Measurements from ENCODE around the gene RBKS.

The RBKS gene

GRCh38 chr2:27832396-27832795 lies 57.8 kb downstream of the RBKS start:
- DNase-seq (ENCODE audit: low spot score) (no peak), FAIRE-seq (no peak)

- FAIRE-seq (no peak), DNase-seq (ENCODE audit: low spot score) (no peak)
Measured at GRCh38 chr2:27831279-27832050, 58.7 kb downstream of the RBKS start.

- FAIRE-seq (no peak), DNase-seq (ENCODE audit: low spot score) (no peak)
Measured at GRCh38 chr2:27830656-27831055, 59.5 kb downstream of the RBKS start.

DNA sequence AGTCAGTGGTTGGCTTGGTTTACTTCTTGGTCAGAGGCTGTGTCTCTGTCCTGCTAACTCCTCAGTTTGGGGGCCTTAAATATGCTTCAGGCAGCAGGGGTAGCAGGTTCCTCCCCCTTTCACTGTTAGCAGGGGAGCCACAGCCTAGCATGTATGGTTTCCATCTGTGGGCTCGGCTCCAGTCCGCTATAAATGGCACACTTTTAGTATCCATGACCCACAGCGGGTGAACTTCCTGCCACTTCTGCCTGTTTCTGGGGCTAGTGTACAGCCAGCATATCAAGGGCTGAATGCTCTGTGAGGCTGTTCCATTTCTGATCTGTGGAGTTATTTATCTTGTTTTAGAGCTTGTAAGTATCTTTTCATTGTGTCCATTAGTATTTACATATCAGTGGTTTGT lies 60.4 kb downstream of the RBKS start:
- no peak for FAIRE-seq
- no peak for DNase-seq (ENCODE audit: low spot score)

DNA sequence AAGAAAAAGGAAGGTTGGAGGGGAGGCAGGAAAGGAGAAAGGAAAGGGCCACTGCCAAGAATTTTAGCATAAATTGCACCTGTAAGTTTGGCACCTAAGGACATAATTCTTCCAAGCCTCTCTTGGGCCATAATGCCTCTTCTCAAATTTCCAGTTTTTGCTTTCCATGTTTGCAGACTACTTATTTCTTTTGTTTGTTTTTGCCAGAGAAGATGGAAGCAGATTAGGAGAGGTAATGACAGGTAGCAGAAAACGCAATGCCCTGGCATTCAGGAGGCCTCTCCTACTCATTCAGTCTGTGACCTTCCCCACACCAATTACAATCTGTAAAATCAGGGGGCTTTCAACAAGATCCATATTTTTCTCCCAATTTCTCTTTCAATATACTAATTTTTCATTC lies 61.9 kb downstream of the RBKS start:
- no peak for DNase-seq (ENCODE audit: low spot score)
- FAIRE-seq = no peak

- DNase-seq (ENCODE audit: low spot score) (no peak), FAIRE-seq (no peak)
Measured at GRCh38 chr2:27824401-27824800, 65.8 kb downstream of the RBKS start.

- DNase-seq (ENCODE audit: low spot score) = no peak
- no peak for FAIRE-seq
Measured at GRCh38 chr2:27823569-27823968, 66.6 kb downstream of the RBKS start.

DNA sequence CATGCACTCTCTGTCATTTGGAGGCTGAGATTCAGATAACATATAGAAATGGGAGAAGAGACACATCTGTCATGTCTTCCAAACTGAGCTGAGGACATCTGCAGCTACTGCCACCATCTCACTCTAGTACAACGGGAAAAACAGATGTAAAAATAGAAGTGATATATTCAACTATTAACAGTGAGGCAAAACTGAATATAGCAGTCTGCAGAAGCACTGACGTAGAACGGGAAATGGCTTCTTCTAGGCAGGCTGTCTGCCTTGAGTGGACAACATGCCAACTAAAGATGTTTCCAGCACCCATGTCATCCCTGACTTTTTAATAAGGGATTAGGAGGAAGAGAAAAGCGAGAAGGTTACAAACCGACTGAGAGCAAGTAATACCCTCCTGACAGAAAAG lies 67.1 kb downstream of the RBKS start:
- DNase-seq (ENCODE audit: low spot score) = no peak
- FAIRE-seq = no peak

GRCh38 chr2:27822049-27822448 lies 68.1 kb downstream of the RBKS start:
- DNase-seq (ENCODE audit: low spot score) (no peak), FAIRE-seq (no peak)

DNA sequence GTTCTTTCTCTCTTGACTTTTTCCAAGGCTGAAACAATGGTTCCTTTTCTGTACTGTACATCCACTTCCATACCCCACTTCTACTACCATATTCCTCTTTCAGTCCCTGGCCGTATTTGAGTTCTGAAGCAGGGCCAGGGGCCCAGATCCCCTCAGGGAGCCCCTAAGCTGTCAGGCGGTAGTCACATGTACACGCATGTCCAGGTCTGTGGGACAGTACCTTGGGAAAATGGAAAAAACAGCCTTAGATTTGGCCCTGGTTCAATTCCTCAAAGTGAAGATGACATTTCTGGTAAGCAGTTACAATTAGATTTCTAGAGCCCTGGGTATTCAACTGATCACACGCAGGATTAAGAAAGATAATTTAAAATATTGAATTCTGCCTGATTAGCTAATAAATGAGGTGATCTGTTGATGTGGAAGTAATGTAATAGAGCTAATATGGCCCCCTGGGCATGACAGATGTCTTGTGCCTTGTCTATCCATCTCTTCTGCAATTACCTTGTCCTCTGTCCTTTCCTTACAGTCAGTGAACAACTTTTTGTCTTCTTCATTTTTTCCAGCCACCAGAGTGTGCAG lies 74.2 kb downstream of the RBKS start:
- DNase-seq (ENCODE audit: low spot score) (no peak), FAIRE-seq (no peak)

- FAIRE-seq = peak; percentile 58
Measured at GRCh38 chr2:27814758-27815157, 75.4 kb downstream of the RBKS start.

DNA sequence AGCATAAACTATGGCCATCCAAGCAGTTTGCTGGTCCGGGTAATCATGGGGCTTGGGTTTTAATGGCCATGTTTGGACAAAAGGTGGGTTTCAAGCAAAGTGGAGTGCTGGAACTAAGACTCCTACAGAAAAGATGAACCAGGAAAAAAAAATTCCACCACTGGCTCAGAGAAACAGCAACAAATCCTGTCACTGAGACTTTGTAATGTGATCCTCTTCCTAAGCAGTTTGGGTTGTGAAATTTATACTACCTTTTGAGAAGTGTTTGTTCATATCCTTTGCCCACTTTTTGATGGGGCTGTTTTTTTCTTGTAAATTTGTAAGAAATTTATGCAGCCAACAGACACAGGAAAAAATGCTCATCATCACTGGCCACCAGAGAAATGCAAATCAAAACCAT lies 78.4 kb downstream of the RBKS start:
- DNase-seq (ENCODE audit: low spot score) (no peak), FAIRE-seq (no peak)

More at GRCh38 chr2:27814758-27815157, 75.4 kb downstream of the RBKS start:
- DNase-seq (ENCODE audit: low spot score) = no peak

- FAIRE-seq (no peak), DNase-seq (ENCODE audit: low spot score) (no peak)
Measured at GRCh38 chr2:27810455-27810854, 79.7 kb downstream of the RBKS start.

DNA sequence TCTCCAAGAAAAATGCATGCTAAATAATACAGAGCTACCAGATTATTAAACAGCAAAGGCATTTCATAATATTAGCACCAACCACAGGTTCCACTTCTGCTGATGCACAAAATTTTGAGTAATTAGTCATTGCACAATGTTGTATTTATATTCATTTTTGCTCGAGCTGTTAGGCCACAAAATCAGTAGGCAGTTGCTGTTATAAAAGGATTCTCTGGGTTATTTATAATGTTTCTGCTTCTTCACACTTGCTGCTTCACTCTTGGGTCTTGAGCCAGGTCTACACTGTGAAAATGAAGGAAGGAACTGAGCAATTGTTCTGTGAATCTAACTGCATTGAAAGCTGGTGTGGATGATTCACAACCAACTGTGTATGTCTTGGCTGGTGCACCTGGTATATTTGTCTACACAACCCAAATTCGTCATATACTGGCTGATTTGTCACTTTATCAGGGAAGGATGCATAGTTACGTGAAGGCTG lies 80.4 kb downstream of the RBKS start:
- FAIRE-seq (peak; percentile 91), DNase-seq (ENCODE audit: low spot score) (peak; percentile 72)

DNA sequence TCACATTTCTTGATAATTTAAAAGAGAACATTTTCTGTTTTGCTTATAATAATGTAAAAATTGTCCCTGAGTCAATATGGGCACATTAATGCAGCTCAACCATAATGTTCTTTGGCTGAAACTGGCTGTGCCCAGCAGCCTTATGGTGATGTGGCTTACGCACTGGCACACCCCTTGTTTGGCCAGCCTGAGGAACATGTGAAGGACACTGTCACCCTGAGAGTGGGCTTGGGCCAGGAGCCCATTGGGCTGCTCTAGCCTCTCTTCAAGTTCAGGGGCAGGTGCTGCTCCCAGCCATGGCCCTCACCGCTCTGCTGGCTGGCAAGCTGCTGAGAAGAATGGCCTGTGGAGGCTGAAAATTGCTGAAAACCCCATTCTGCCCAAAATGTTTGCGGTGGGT lies 81.2 kb downstream of the RBKS start:
- FAIRE-seq = no peak
- DNase-seq (ENCODE audit: low spot score) = no peak

GRCh38 chr2:27808418-27808817 lies 81.8 kb downstream of the RBKS start:
- FAIRE-seq (no peak), DNase-seq (ENCODE audit: low spot score) (no peak)

DNA sequence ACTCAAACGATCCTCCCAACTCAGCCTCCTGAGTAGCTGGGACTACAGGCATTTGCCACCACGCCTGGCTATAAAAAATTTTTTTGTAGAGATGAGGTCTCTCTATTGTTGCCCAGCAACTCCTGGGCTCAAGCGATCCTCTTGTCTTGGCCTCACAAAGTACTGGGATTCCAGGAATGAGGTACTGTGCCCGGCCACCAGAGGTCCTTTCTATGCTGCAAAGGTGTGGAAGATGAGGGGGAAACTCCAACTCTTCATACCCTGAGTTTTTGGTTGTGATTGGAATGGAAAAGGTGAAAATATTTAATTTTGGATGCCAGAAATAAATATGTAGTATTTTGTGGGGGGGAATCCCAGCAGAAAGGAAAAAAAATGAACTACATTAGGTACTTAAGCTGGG lies 82.7 kb downstream of the RBKS start:
- FAIRE-seq = no peak
- peak; percentile 45 for DNase-seq (ENCODE audit: low spot score)

DNA sequence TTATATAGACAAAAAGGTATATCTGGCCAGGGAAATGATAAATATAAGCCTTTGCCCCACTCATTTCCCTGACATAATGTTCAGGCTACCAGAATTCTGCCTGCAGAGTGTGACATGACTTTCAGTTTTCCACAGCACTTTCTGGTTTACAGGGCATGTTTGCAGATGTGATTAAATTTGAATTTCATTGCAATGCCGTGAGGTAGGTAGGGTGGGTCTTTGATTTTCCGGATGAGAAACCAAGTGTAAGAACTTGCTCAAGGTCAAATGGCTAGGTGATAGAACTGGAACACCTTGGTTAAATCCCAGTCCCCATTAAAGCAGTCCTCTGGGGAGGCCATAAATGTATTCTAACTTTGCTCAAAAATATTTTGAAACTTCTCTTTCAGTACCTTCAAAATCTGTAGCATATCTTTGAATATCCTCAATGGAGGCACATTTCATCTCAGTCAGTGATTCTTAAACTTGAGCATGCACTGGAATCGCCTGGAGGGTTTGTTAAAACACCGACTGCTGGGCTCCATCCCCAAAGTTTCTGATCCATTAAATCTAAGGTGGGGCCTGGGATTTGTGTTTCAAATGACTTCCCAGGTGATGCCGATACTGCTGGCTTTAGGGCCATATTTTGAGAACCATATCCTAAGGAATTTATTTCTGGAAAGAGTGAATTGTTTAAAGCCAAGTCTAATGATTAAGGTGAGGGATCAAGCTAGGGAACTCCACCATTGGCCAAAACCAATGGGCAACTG lies 83.7 kb downstream of the RBKS start:
- FAIRE-seq = no peak

DNA sequence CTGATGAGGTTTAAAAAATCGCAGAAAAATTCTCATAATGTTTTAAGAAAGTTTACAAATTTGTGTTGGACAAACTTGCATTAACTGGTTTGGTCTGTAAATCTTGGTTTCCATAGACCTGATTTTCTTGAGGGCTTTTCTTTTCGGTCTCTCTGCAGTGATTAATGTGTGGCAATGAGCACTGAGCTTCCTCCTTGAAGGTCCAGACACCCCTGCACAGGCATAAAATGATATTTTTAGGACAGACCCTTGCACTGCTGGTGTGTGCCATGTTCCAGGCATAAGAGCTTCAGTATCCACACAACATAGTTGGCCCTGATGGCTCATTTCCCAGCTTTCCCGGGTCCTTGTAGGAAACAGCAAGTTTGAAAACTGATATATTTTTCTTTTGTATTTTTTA lies 85.0 kb downstream of the RBKS start:
- no peak for FAIRE-seq
- no peak for DNase-seq (ENCODE audit: low spot score)

More for the DNA sequence above, 83.7 kb downstream of the RBKS start:
- DNase-seq (ENCODE audit: low spot score) = no peak

DNA sequence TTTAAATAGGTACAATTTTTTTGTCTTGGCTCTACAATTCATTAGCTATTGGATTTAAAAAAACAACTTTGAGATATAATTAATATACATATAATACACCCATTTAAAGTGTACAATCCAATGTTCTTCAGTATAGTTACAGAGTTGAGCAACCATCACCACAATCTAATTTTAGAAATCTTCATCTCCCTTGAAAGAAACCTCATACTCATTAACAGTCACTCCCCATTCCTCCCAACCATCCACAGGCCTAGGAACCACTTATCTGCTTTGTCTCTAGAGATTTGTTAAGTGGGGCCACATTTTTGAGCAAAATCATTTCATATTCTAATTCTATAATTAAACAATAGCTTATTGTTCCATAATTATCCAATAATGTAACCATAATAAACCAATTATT lies 86.0 kb downstream of the RBKS start:
- DNase-seq (ENCODE audit: low spot score) (no peak), FAIRE-seq (no peak)

DNA sequence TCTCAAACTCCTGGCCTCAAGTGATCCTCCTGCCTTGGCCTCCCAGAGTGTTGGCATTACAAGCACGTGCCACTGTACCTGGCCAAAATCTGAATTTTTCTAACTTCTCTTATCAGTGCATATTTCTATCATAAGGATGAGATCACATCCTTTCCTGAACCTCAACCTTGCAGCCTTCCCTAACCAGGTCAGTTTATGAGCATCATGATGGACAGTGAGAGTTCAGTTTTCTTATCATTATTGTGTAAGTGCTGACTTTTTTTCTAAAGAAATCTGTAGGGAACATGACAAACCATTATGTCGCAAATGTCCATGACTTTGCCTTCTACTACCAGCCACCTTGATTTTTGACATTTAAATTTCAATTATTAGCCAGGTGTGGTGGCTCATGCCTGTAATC lies 87.1 kb downstream of the RBKS start:
- no peak for DNase-seq (ENCODE audit: low spot score)
- no peak for FAIRE-seq

GRCh38 chr2:27802547-27802946 lies 87.6 kb downstream of the RBKS start:
- FAIRE-seq (no peak), DNase-seq (ENCODE audit: low spot score) (no peak)
